HG02623 (cell line): ENCODE results near the gene DGUOK.
"Not testable (repeated sequence)": the region's sequence is repeated elsewhere in the genome, so short reads cannot be mapped to it uniquely, and the experiment has no call there.

Source experiments
- ATAC-seq: cut with Tn5 transposase; IDR thresholded peaks from one replicate; pipeline ENCODE4 v1.9.1; 2021; ENCODE audit warnings: moderate library complexity; ENCODE audit not compliant: unreplicated experiment

DGUOK gene

GRCh38 chr2:73926493-73927327 lies at the start of gene DGUOK:
Gene DGUOK (plus strand): TSS chr2:73926880. CDS start chr2:73926911, 31 bp downstream.
- peak; percentile 99 for ATAC-seq

- ATAC-seq = no peak
These were observed 49.4 kb upstream of the DGUOK start for GRCh38 chr2:73877071-73877802.

GRCh38 chr2:73877984-73878383 lies 48.7 kb upstream of the DGUOK start:
- not testable (repeated sequence) for ATAC-seq

GRCh38 chr2:73885406-73885805 lies 41.3 kb upstream of the DGUOK start:
- no peak for ATAC-seq

- no peak for ATAC-seq
These were observed 40.3 kb upstream of the DGUOK start for GRCh38 chr2:73886357-73886756.

- ATAC-seq = not testable (repeated sequence)
These were observed 38.9 kb upstream of the DGUOK start for GRCh38 chr2:73887596-73888353.

- ATAC-seq = no peak
These were observed 38.3 kb upstream of the DGUOK start for GRCh38 chr2:73888388-73888787.

GRCh38 chr2:73889206-73889605 lies 37.5 kb upstream of the DGUOK start:
- ATAC-seq = no peak

- ATAC-seq = no peak
These were observed 36.2 kb upstream of the DGUOK start for GRCh38 chr2:73890301-73891092.

GRCh38 chr2:73891276-73891901 lies 35.3 kb upstream of the DGUOK start:
- no peak for ATAC-seq

GRCh38 chr2:73892631-73893329 lies 33.9 kb upstream of the DGUOK start, which contains the start of gene ACTG2:
Gene ACTG2 (plus strand): TSS chr2:73893008. CDS start chr2:73901312, 8,304 bp downstream.
- no peak for ATAC-seq

GRCh38 chr2:73893764-73894474 lies 32.8 kb upstream of the DGUOK start:
- no peak for ATAC-seq

- no peak for ATAC-seq
These were observed 32.2 kb upstream of the DGUOK start for GRCh38 chr2:73894475-73894850.

GRCh38 chr2:73894877-73895276 lies 31.8 kb upstream of the DGUOK start:
- no peak for ATAC-seq

GRCh38 chr2:73895473-73895872 lies 31.2 kb upstream of the DGUOK start:
- no peak for ATAC-seq

- peak; percentile 74 for ATAC-seq
These were observed 30.1 kb upstream of the DGUOK start for GRCh38 chr2:73896362-73897239.

- ATAC-seq = no peak
These were observed 29.5 kb upstream of the DGUOK start for GRCh38 chr2:73897240-73897583.

- no peak for ATAC-seq
These were observed 28.7 kb upstream of the DGUOK start for GRCh38 chr2:73897934-73898333.
